WI38 (cell line): ENCODE data around the gene ADAMTSL1.
A peak's percentile ranks its signal among the peaks of the same experiment; 100 is the strongest.

Experiments
- H3K4me3 ChIP-seq: 2 replicates; pipeline ENCODE4 v1.5.1; 2011; ENCODE audit warnings: low read depth, mild to moderate bottlenecking, control low read depth, low read length
- CTCF ChIP-seq: IDR thresholded peaks from 2 replicates; pipeline ENCODE4 v1.5.1; 2012; ENCODE audit warnings: low read depth, mild to moderate bottlenecking, control low read depth, low read length

Gene ADAMTSL1

GRCh38 chr9:18905883-18906629, 432.1 kb downstream of the ADAMTSL1 start:
- no peak overlapping the region for H3K4me3 ChIP-seq
- no peak for TF ChIP-seq CTCF

GRCh38 chr9:18906656-18907395, 432.9 kb downstream of the ADAMTSL1 start:
- TF ChIP-seq CTCF = no peak
- no peak overlapping the region for H3K4me3 ChIP-seq

- no peak overlapping the region for H3K4me3 ChIP-seq
- TF ChIP-seq CTCF = no peak
These were observed 434.1 kb downstream of the ADAMTSL1 start for GRCh38 chr9:18907927-18908625.

GRCh38 chr9:18909140-18910018, 435.4 kb downstream of the ADAMTSL1 start:
- H3K4me3 ChIP-seq = no peak overlapping the region
- no peak for TF ChIP-seq CTCF

GRCh38 chr9:18910435-18910834, 436.5 kb downstream of the ADAMTSL1 start:
- H3K4me3 ChIP-seq = 0 out of 2 replicates have a peak overlapping the region, but pooled peaks have one; percentile 14
- TF ChIP-seq CTCF = no peak

- 0 out of 2 replicates have a peak overlapping the region, but pooled peaks have one; percentile 14 for H3K4me3 ChIP-seq
- no peak for TF ChIP-seq CTCF
These were observed 437.0 kb downstream of the ADAMTSL1 start for GRCh38 chr9:18910916-18911315.
